Memory B cell (primary cell): ENCODE measurements around the gene SP2.
A peak's percentile ranks its signal among the peaks of the same experiment; 100 is the strongest.

Source experiments
- ATAC-seq: fragments of 150-1000 bp; cut with Tn5 transposase; 2 replicates; pipeline ENCODE4 v1.10.0; 2021; ENCODE audit warnings: low read depth, mild to moderate bottlenecking, moderate library complexity
- DNase-seq, 2 donors: peaks; one replicate each; pipeline ENCODE4 v3.0.0; 2022; ENCODE audit warnings: low spot score in 2 of 2
- H3K27ac Mint-ChIP-seq: one replicate; pipeline ENCODE4 v1.8.0; 2022; ENCODE audit warnings: mild to moderate bottlenecking, moderate library complexity, mixed read lengths
- H3K27me3 Mint-ChIP-seq: one replicate; pipeline ENCODE4 v1.8.0; 2022; ENCODE audit warnings: mixed read lengths
- H3K36me3 Mint-ChIP-seq: one replicate; pipeline ENCODE4 v1.8.0; 2022; ENCODE audit warnings: mild to moderate bottlenecking, mixed read lengths
- H3K4me1 Mint-ChIP-seq: one replicate; pipeline ENCODE4 v1.8.0; 2022; ENCODE audit warnings: mixed read lengths
- H3K4me3 Mint-ChIP-seq: one replicate; pipeline ENCODE4 v1.8.0; 2022; ENCODE audit warnings: mild to moderate bottlenecking, moderate library complexity, mixed read lengths
- H3K9me3 Mint-ChIP-seq: one replicate; pipeline ENCODE4 v1.8.0; 2022; ENCODE audit warnings: mixed read lengths

The SP2 gene

DNA sequence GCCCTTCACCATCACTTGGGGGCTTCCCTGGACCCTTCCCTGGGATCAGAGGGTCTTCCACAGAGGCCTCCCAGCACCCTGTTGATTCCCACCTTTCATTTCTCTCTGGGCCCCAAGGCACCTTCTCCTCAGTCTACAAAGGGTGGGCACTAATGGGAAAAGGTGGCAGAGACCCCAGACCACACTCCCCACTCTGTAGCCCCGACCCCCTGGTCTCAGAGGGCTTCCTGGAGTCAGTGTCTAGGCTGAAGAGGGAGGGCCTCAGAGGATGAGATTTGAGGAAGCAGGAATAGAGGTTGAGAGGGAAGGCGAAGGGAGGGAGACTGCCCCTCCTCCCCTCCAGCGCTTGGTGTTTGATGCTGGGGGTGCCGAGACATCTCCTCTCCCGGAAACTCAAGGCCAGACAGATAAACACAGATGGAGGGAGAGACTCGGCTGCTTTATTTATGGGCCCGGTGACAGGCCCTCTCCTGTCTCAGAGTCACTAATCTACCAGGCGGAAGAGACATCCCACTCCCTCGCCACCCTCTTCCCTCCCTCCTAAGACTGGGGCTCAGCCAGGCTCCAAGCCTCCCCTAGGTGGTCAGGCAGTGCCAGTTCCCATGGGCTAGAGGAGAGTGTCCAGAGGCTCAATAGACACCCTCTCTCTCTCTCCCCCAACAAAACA lies 18.5 kb upstream of the SP2 start:
- DNase-seq (no peak), ATAC-seq (no peak)
- peaks cover 5% of the 10 kb centered on the region for H3K4me1 Mint-ChIP-seq
- no peak overlapping the region for H3K27ac Mint-ChIP-seq
- H3K27me3 Mint-ChIP-seq: peaks cover 37% of the 10 kb centered on the region
- peaks cover 3% of the 10 kb centered on the region for H3K36me3 Mint-ChIP-seq
- H3K4me3 Mint-ChIP-seq: no peak overlapping the region
- no peaks in the 10 kb centered on the region for H3K9me3 Mint-ChIP-seq

DNA sequence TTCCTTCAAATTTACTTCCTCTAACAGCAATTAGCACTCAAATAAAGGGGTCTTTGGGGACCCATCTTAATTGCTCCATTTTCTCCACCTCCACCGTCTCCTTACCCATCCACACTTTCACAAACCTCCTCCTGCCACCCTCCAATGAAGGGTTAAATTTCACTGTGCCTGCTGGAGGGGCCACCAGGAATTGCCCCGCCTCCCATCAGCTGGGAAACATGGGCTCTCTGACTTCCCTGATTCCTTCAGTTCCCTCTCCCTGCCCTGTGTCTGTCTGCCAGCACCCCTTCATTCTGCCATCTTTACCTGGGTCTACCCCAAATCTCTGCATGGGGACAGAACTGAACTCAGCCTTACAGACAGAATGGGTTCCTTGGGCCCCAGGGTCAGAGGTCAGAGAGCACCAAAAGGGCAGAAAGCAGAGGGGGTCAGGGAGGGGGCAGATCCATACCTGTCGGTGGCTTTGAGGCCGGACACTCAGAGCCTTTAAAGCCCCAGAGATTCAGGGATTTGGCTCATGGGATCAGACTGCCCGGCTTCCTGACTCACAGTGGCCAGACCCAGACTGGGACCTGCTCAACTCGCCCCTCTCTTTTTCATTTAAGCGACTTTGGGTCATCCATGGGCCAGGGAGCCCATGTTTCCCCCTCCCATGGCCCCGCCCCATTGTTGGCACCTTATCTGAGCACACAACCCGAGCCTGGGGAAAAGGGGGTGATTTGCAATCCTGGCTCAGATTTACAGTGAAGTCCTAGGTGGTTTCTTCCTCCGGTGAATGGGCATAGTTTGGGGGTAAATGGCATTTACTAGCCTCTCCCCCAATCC lies 17.6 kb upstream of the SP2 start:
- Mint-ChIP-seq H3K27ac (no peak overlapping the region), H3K4me1 (peaks cover 5% of the 10 kb centered on the region), H3K36me3 (peaks cover 3% of the 10 kb centered on the region), H3K4me3 (no peak overlapping the region), H3K9me3 (no peaks in the 10 kb centered on the region), H3K27me3 (peaks cover 40% of the 10 kb centered on the region)
- ATAC-seq (no peak), DNase-seq (no peak)

DNA sequence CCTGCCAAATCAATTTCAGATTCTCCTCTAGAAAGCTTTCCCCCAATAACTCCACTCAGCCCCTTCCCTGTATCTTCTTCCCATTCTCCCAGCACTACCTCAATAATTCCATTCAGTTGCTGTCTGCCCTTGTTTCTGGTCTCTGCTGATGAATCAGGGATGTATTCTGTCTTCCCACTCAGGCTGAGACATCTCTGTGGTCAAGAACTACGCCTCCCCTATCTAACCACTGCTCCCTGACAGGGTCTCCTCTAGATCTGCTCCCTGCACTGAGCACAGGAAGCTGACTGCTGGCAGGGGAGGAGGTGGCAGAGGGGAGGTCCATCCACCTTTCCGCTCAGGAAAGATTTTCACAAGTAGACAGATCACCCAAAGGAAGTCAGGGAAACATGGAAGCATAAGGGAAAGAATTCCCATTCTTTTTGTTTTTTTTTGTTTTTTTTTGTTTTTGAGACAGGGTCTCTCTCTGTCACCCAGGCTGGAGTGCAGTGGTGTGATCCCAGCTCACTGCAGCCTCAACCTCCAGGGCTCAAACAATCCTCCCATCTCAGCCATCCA lies 16.9 kb upstream of the SP2 start:
- H3K36me3 Mint-ChIP-seq: peaks cover 3% of the 10 kb centered on the region
- no peak overlapping the region for H3K4me3 Mint-ChIP-seq
- H3K4me1 Mint-ChIP-seq: no peaks in the 10 kb centered on the region
- peaks cover 34% of the 10 kb centered on the region for H3K27me3 Mint-ChIP-seq
- H3K9me3 Mint-ChIP-seq: no peaks in the 10 kb centered on the region
- DNase-seq: no peak
- no peak for ATAC-seq
- H3K27ac Mint-ChIP-seq: no peak overlapping the region

DNA sequence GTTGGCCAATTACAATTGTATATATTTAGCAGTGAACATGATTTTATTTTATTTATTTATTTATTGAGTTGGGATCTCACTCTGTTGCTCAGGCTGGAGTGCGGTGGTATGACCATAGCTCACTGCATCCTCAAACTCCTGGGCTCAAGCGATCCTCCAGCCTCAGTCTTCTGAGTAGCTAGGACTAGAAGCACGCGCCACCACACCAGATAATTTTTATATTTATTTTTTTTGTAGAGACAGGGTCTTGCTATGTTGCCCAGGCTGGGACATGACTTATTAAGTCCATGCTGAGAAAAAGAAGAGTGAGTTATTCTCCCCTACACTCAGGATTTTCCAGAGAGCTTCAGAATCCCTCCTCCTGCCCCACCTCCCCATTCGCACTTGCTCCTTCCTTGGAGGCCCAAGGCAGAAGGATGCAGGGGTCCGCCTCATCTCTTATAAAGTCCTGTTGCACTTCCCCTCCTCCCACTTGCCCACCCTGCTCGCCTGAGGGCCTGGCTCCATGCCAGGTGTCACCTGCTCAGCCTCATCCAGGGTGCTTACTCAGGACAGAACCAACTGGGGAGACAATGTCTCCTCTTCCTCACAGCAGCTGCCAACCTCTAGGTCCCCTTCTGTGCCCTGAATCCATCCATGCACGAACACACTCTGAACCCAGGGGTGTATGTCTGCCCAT lies 16.1 kb upstream of the SP2 start:
- Mint-ChIP-seq H3K4me3 (no peak overlapping the region), H3K27ac (no peak overlapping the region), H3K9me3 (no peaks in the 10 kb centered on the region), H3K27me3 (peaks cover 30% of the 10 kb centered on the region), H3K36me3 (peaks cover 3% of the 10 kb centered on the region), H3K4me1 (no peaks in the 10 kb centered on the region)
- ATAC-seq: no peak
- no peak for DNase-seq

DNA sequence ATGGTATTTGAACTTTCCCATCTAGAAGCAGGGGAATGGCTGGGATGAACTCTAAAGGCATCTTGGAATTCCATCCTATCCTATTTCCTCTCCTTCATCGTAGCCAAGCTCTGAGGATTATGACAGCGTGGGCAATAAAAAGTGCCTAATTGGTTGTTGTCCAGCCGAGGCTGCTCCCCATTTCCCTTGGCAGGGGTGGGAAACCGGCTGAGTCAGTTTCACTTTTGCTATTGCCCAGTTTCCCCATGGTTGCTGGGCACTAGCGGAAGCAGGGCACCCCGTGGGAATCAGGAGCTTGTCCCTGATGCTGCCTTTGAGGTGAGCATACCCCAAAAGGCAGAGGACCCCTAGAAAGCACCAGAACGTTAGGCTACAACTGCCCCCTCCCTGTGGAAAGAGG lies 13.8 kb upstream of the SP2 start:
- DNase-seq (no peak), ATAC-seq (no peak)
- H3K4me1 Mint-ChIP-seq: no peaks in the 10 kb centered on the region
- H3K9me3 Mint-ChIP-seq: no peaks in the 10 kb centered on the region
- H3K36me3 Mint-ChIP-seq: no peaks in the 10 kb centered on the region
- no peak overlapping the region for H3K27ac Mint-ChIP-seq
- peaks cover 24% of the 10 kb centered on the region for H3K27me3 Mint-ChIP-seq
- no peak overlapping the region for H3K4me3 Mint-ChIP-seq

DNA sequence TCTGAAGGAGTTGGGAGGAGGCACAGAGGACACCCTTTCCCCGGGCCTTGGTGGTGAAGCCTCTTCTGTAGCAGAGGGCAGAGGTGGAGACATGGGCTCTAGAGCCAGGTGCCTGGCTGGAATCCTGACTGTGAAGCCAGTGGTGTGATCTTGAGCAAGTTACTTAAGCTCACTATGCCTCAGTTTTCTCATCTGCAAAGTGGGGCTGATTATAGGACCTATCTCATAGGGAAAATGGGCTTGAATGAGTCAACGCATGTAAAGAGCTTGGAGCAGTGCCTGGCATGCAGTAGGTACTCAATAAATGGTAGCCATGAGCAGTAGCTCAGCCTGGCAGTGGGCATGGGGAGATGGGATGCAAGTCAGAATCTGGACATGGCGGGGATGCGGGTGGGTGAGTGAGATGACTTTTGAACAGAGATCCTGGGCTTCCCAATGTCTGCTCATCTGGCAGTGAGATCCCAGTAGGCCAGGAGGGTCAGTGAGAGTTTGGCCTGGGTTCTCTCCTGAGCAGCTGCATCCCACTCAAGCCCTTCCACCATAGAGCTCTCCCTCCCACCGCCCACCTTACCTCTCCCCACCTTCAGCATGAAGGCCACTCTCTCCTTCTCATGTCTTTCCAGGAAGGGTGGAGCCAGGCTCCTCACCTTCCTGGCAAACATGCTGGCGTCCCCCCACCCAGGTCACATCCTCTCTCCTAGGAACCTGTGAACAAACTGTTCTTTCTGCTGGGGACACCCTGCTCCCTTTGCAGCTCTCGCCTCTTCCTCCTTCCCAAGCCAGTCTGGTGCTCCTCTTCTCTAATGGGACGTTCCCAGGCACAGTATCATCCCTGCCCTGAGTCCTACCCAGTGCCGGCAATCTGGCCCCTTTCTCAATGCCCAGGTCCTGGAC lies 13.1 kb upstream of the SP2 start:
- no peak for ATAC-seq
- Mint-ChIP-seq H3K27me3 (peaks cover 24% of the 10 kb centered on the region), H3K4me3 (no peak overlapping the region), H3K27ac (no peak overlapping the region), H3K9me3 (no peaks in the 10 kb centered on the region), H3K36me3 (no peaks in the 10 kb centered on the region), H3K4me1 (no peaks in the 10 kb centered on the region)
- DNase-seq: no peak

DNA sequence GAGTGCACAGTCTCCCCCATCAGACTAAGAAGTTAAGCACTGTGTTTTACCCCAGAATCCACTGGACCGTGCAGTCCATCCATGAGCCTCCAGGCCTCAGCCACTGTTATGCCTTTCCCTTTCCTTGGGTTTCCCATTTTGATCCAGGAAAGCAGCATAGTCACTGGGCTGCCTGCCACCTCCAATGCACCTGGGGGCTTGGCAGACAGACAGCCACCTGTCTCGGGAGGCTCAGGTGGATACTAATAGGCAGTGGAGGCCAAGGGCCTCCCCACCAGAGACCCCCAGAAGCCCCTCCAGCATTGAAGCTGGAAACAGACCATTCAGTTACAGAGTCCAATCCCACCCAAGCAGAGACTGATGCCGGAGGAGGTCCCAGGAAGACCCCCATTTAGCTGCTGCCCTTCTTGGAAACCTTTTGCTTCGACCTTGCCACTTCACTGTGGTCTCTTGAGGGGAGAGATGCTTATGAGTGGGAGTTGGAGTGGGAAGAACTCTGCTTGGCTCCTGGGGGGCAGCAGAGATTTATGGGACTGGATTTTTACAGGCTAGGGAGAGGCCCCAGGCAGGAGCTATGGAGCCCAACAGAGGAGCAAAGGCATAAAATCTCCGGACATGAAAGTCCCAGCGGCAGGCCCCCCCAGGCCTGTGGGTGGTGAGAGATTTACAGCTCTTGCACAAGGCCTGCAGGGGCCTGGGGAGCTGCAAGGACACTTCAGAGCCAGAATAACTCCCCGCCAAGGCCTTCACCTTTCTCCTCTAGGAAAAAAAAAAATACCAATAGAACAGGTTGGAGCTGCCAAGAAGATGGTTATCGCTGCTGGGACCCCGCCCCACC lies 12.2 kb upstream of the SP2 start:
- Mint-ChIP-seq H3K27me3 (peaks cover 20% of the 10 kb centered on the region), H3K27ac (no peak overlapping the region), H3K4me3 (no peak overlapping the region), H3K36me3 (no peaks in the 10 kb centered on the region), H3K4me1 (no peaks in the 10 kb centered on the region), H3K9me3 (no peaks in the 10 kb centered on the region)
- ATAC-seq (no peak), DNase-seq (no peak)

DNA sequence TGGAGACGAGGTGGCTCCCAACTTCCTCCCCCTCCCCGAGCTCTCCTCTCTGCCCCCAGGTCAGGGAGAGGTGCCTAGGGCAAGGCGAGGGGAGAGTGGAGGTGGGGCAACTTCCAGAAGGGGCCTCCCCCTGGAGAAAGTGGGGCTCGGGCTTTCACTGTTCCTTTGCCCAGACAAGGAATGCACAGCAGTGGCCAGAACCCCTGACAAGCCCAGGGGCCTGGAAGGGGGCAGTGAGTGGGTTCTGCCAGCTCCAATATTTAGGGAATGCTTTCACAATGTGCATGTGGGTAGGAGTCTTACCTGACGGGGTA lies 11.7 kb upstream of the SP2 start:
- no peaks in the 10 kb centered on the region for H3K9me3 Mint-ChIP-seq
- H3K27me3 Mint-ChIP-seq: peaks cover 16% of the 10 kb centered on the region
- H3K36me3 Mint-ChIP-seq: no peaks in the 10 kb centered on the region
- H3K27ac Mint-ChIP-seq: no peak overlapping the region
- ATAC-seq: no peak
- no peak for DNase-seq
- no peaks in the 10 kb centered on the region for H3K4me1 Mint-ChIP-seq
- H3K4me3 Mint-ChIP-seq: no peak overlapping the region

DNA sequence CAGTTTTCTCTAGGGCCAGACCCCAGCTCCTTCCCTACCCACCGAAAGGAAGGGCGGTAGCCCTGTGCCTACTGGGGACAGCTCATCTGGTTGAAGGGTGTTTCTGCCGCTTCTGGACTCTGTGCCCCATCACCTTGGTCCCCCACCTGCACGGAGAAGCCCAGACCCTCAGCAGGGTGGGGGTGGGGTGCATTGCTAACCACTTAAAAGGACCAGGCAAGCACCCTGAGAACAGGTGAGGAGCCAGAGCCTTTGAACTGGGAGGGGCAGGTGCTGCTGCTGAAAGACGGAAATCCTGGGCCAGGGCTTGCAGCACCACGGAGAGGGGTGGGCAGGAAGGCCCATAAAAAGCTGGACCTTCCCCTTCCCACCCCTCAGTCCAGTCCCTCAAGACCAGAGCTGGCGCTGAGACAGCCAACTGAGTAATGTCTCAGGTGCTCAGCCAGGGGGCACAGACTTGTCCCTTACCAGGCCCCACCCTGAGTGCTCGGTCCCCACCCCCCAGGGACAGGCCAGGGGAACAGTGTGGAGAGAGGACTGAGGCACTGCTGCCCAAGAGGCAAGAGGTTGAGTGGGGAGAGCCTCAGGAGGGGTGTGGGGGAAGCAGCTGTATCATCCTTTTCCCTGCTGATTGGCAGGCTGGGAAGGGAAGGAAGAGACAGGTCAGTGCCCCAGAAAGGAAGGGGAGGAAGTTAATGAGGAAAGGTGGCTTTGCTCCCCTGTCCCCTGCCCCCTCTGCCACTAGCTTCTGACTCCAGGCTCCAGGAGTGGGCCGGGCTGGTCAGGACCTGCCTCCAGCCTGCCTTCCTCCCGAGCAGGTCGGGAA lies 10.9 kb upstream of the SP2 start:
- H3K4me1 Mint-ChIP-seq: no peaks in the 10 kb centered on the region
- H3K27ac Mint-ChIP-seq: no peak overlapping the region
- DNase-seq (no peak), ATAC-seq (no peak)
- no peaks in the 10 kb centered on the region for H3K9me3 Mint-ChIP-seq
- no peaks in the 10 kb centered on the region for H3K36me3 Mint-ChIP-seq
- no peak overlapping the region for H3K4me3 Mint-ChIP-seq
- H3K27me3 Mint-ChIP-seq: peaks cover 14% of the 10 kb centered on the region

DNA sequence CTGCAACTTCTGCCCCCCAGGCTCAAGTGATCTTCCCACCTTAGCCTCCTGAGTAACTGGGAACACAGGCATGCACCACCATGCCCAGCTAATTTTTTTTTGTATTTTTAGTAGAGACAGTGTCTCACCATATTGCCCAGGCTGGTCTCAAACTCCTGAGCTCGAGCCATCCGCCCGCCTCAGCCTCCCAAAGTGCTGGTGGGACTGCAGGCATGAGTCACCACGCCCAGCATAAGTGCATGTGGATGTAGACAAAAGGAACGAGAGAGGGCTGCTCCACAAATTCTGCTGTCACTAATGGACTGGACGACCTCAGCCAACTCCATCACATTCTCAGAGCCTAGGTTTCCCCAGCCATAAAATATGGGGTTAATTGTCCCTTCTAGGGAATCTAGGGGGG lies 7.7 kb upstream of the SP2 start:
- H3K27ac Mint-ChIP-seq: no peak overlapping the region
- peaks cover 1% of the 10 kb centered on the region for H3K27me3 Mint-ChIP-seq
- ATAC-seq (no peak), DNase-seq (no peak)
- no peak overlapping the region for H3K4me3 Mint-ChIP-seq
- H3K9me3 Mint-ChIP-seq: no peaks in the 10 kb centered on the region
- peaks cover 5% of the 10 kb centered on the region for H3K4me1 Mint-ChIP-seq
- no peaks in the 10 kb centered on the region for H3K36me3 Mint-ChIP-seq

DNA sequence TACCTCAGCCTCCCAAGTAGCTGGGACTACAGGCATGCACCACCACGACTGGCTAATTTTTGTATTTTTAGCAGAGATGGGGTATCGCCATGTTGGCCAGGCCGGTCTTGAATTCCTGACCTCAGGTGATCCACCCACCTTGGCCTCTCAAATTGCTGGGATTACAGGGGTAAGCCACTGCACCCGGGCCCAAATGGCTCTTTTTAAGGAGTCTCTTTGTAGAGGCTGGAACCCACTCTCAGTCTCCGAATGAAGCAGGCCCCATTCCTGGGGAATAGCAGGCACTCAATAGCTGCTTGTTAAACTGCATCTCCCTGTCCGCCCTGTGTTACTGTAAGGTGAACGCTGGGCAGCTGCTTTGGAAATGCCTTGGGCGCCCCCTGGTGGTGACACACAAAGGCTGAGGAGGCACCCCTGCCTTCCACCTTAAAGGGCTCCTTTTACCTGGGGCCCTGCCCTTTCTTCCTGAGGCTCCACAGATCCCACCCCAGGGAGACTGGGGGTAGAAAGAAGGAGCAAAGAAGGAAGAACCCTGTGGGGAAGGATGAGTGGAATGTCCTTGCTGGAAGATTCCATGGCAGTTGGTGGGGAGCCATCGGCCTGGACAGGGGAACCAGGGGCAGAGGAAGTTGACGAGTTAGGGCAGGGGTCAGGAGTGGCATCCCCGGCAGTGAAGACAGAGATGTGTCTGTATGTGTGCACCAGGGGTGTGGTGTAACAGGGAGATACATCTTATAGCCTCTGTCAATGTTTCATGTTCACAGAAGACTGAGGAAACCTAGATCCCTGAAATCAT lies 6.1 kb upstream of the SP2 start:
- Mint-ChIP-seq H3K9me3 (no peaks in the 10 kb centered on the region), H3K36me3 (no peaks in the 10 kb centered on the region), H3K27ac (no peak overlapping the region), H3K4me1 (peaks cover 14% of the 10 kb centered on the region), H3K27me3 (no peaks in the 10 kb centered on the region), H3K4me3 (no peak overlapping the region)
- peak; percentile 99 for ATAC-seq
- peak; percentile 88 to 92 for DNase-seq

DNA sequence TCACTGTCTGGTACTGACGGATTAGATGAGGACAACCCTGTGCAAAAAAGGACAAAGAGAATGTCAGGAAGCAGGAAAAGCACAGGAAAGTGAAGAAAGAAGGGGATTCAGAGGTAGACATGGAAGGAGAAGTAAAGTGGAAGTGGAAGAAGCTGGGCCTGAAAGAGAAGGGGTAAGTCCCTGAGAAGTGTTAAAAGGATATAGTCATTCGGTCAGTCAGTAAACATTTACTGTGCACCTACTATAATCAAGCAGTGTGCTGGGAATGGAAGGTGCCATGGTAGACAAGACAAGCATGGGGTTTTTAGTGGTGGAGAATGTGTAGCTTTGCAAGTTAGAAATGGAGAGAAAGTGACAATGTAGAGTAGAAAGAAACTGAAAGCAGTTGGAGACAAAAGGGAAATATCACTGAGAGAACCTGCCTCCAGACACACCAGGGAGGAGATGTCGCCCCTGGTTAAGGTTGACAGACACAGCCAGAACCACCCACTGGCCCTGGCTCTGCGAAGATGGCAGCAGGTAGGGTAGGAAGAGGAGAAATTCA lies 4.4 kb upstream of the SP2 start:
- ATAC-seq (no peak), DNase-seq (no peak)
- Mint-ChIP-seq H3K27me3 (no peaks in the 10 kb centered on the region), H3K36me3 (no peaks in the 10 kb centered on the region), H3K4me1 (peaks cover 14% of the 10 kb centered on the region), H3K9me3 (no peaks in the 10 kb centered on the region), H3K27ac (no peak overlapping the region), H3K4me3 (no peak overlapping the region)
